Peyer's patch (tissue), 4 donors: ENCODE measurements around the gene ALKBH3. TPM values are rescaled to one million over a fixed set of nuclear protein-coding genes. Genes with fewer than 3 reads are reported as not detected.

Experiments used
- DNase-seq, 3 donors: peaks; one replicate each; pipeline ENCODE4 v3.0.0-alpha.2; 2017 to 2019
- H3K27ac ChIP-seq, 4 donors: fragments of 200-600 bp; sonication (generic); one replicate each; pipeline ENCODE4 v1.5.1; 2016 to 2019
- H3K27me3 ChIP-seq, 2 donors: fragments of 200-600 bp; sonication (generic); one replicate each; pipeline ENCODE4 v1.5.1; 2019
- H3K36me3 ChIP-seq, 3 donors: fragments of 200-600 bp; sonication (generic); one replicate each; pipeline ENCODE4 v1.5.1; 2016 to 2019
- H3K4me1 ChIP-seq, 4 donors: fragments of 200-600 bp; sonication (generic); one replicate each; pipeline ENCODE4 v1.5.1; 2016 to 2019
- H3K4me3 ChIP-seq, 4 donors: fragments of 200-600 bp; sonication (generic); 1 replicate in 3 of 4; 2 replicates in 1 of 4; pipeline ENCODE4 v1.5.1; 2016 to 2019; ENCODE audit warnings: mild to moderate bottlenecking in 1 of 4
- H3K9me3 ChIP-seq, 4 donors: fragments of 200-600 bp; sonication (generic); one replicate each; pipeline ENCODE4 v1.5.1; 2016 to 2019; ENCODE audit warnings: mild to moderate bottlenecking in 1 of 4
- POLR2A ChIP-seq, 2 donors: fragments of 450-650 bp; IDR thresholded peaks; one replicate each; pipeline ENCODE4 v1.5.1; 2017; ENCODE audit warnings: antibody characterized with exemption in 2 of 2, mild to moderate bottlenecking in 2 of 2, moderate library complexity in 2 of 2
- total RNA-seq, 4 donors: library from RNA; depleted of rRNA; stranded (reverse); fragments of >200 nt; gene quantifications; one replicate each; pipeline ENCODE4 v1.1.0, GENCODE V29; 2016
- TF ChIP-seq, protein P1 (sequence below), 6 experiments: fragments of 450-650 bp in 4 of 6; fragments of 200-600 bp in 2 of 6; sonication (generic) in 1 of 6; IDR thresholded peaks; one replicate each; pipeline ENCODE4 v1.5.1; 2017 to 2019; ENCODE audit warnings: antibody characterized with exemption in 6 of 6, mild to moderate bottlenecking in 3 of 6, moderate library complexity in 1 of 6

ALKBH3 gene
- total RNA-seq, 4 donors from 2014 or later = 24.4 to 83.3 (median 28.2) TPM

DNA sequence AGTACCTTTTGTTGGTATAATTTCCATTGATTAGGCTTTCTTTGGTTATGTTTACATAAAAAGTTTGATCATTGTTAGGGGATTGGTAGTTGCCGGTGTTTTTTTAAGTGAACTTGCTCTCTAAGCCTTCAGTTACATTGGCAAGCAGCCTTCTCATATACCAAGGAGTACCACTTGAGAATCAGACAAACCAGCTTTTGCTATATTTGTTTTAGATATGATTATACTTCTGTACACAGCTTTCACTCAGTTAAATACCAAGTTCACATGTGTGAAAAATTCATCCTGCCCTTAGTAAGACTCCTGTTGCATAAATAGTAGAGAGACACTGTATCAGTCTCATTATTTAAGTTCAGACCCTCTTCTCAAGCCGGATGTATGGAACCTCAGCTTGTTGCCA, 22.4 kb downstream of the ALKBH3 start:
- DNase-seq = no peak
- no peak overlapping the region for H3K4me3 ChIP-seq
- H3K27me3 ChIP-seq = no peaks in the 10 kb centered on the region
- H3K9me3 ChIP-seq = no peaks in the 10 kb centered on the region
- peaks cover 0 to 10% (median 0%) of the 10 kb centered on the region in 4 donors for H3K4me1 ChIP-seq
- no peak overlapping the region for H3K27ac ChIP-seq
- H3K36me3 ChIP-seq = peaks cover 0 to 53% (median 0%) of the 10 kb centered on the region in 3 donors
- TF ChIP-seq, protein P1, sequence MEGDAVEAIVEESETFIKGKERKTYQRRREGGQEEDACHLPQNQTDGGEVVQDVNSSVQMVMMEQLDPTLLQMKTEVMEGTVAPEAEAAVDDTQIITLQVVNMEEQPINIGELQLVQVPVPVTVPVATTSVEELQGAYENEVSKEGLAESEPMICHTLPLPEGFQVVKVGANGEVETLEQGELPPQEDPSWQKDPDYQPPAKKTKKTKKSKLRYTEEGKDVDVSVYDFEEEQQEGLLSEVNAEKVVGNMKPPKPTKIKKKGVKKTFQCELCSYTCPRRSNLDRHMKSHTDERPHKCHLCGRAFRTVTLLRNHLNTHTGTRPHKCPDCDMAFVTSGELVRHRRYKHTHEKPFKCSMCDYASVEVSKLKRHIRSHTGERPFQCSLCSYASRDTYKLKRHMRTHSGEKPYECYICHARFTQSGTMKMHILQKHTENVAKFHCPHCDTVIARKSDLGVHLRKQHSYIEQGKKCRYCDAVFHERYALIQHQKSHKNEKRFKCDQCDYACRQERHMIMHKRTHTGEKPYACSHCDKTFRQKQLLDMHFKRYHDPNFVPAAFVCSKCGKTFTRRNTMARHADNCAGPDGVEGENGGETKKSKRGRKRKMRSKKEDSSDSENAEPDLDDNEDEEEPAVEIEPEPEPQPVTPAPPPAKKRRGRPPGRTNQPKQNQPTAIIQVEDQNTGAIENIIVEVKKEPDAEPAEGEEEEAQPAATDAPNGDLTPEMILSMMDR (IDR thresholded peaks at IDR 0.05) = no peak
- no peak for TF ChIP-seq POLR2A (IDR thresholded peaks at IDR 0.05)

DNA sequence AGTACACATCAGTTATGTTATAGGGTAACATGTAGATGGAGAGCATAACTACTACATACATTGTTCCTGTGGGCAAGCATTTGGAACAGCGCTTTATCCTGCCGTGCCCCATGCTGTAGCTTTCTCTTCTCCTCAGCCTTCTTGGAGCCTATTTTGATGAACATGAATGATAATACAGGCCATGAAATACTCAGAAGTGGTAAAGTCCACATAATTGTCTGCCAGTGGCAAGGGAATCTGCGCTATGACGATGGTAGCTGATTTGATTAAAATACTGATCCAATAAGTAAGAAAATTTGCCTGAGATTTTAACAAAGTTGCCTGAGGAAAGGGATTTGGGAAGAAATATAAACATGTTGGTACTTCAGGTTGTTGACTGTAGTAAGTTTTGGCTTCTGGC, 23.3 kb downstream of the ALKBH3 start:
- Histone ChIP-seq H3K27me3 (no peaks in the 10 kb centered on the region), H3K9me3 (no peaks in the 10 kb centered on the region), H3K4me3 (no peak overlapping the region), H3K36me3 (peaks cover 0 to 53% (median 0%) of the 10 kb centered on the region in 3 donors), H3K4me1 (peaks cover 0 to 10% (median 0%) of the 10 kb centered on the region in 4 donors), H3K27ac (no peak overlapping the region)
- DNase-seq = no peak
- TF ChIP-seq, protein P1 (IDR thresholded peaks at IDR 0.05) = no peak
- no peak for TF ChIP-seq POLR2A (IDR thresholded peaks at IDR 0.05)

DNA sequence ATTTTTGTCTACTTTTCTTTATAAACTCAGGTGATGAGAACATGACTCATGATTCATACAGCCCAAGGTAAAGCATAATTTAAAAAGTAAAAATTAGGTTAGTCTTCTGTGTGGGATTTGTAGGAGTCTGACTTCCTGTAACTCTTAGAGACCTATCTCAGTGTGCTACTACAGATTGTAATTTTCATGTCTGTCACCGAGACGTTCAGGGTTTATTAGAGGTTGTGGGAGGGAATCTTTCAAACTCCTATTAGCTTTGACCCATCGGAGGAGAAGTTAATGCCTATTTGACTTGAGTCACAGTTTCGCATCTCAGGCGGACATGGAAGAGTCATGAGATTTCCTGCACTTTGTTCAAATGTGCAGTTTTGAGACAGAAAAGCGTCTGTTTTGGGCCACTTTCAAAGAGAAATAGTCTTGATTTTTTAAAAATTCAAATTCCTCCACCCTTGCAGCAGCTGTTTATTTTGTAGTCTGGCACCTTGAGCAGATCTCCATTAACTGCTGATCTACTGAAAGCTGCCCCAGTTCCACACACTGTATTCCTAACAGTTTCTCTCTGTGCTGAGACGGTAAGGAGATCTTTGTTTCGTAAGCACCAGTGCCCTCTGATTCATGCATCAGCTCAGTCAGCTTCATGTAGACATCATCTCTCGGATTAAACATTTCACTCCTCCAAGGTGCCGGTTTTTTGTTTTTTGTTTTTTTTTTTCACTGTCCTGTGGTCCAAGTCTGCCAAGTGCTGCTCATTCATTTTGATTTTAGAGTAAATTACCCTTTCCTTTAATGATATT, 24.3 kb downstream of the ALKBH3 start:
- no peak for TF ChIP-seq POLR2A (IDR thresholded peaks at IDR 0.05)
- TF ChIP-seq, protein P1 (IDR thresholded peaks at IDR 0.05) = no peak
- Histone ChIP-seq H3K4me1 (peaks cover 0 to 10% (median 0%) of the 10 kb centered on the region in 4 donors), H3K9me3 (no peaks in the 10 kb centered on the region), H3K27ac (peak overlapping the region in 2 of 4 donors; percentile 28 to 60), H3K4me3 (no peak overlapping the region), H3K27me3 (no peaks in the 10 kb centered on the region), H3K36me3 (peaks cover 0 to 55% (median 0%) of the 10 kb centered on the region in 3 donors)
- DNase-seq = no peak

DNA sequence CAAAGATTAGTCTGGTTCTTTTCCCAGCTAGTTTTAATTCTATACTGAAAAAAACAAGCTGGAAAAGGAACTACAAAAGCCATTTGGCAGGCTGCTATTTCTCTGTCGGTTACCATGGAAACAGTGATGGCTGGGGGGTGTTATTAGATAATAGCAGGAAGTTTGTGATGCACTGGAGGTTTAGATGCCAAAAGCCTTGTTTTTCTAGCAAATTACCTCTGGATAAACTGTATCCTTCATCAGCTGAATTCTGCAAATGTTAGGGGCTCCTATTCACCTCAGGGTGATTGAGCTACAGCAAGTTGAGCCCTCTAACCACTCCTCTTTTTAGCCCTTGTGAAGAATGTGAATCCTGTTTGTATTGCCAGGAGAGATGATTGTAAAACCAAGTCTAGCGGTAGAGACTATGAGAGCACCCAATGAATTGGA, 25.2 kb downstream of the ALKBH3 start:
- Histone ChIP-seq H3K4me3 (no peak overlapping the region), H3K36me3 (peaks cover 0 to 54% (median 0%) of the 10 kb centered on the region in 3 donors), H3K4me1 (peaks cover 0 to 10% (median 0%) of the 10 kb centered on the region in 4 donors), H3K9me3 (no peaks in the 10 kb centered on the region), H3K27me3 (no peaks in the 10 kb centered on the region), H3K27ac (peak overlapping the region in 1 of 4 donors; percentile 60)
- DNase-seq = no peak
- TF ChIP-seq, protein P1 (IDR thresholded peaks at IDR 0.05) = no peak
- no peak for TF ChIP-seq POLR2A (IDR thresholded peaks at IDR 0.05)

DNA sequence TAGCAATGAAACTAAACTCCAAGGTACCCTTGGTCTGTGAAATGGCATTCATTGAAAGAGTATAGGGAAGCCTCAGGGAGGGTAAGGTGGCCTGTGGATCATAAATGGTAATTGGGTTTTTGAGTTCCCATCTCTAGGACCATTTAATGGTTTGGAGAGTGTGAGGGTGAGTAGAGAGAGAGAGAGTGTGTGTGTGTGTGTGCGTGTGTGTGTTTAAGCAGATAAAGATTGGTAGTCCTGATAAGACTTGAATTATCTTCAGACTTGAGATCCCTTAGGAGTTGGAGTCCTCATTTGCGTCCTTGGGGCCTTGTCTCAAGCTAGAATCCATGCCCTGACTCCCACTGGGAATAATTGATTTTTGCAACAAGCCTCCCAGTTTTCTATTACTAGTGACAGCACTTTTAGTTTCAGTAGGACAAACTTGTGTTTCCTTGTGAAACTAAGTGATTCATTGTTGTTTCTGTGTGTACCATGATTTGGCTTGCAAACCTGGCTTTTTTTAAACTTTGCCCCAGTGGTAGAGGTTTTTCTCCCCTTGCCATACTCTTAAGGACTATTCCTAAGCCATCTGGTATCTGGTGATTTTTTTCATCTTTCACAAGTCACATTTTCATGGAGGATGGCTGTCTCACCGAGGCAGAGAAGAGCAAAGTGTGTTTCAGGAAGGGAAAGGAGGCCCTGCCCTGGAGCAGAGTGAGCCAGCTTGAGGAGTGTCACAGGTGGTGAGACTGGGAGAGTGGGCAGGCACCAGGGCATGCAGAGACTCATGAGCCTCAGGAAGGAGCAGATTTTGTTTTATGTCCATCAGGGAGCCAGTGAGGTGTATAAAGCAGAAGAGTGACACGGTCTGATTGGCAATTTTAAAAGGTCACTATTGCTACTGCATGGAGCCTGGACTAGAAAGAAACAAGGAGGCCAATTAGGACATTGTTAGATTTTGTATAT, 26.7 kb downstream of the ALKBH3 start:
- no peak for TF ChIP-seq POLR2A (IDR thresholded peaks at IDR 0.05)
- TF ChIP-seq, protein P1 (IDR thresholded peaks at IDR 0.05) = no peak
- Histone ChIP-seq H3K27ac (no peak overlapping the region), H3K9me3 (no peaks in the 10 kb centered on the region), H3K27me3 (no peaks in the 10 kb centered on the region), H3K4me1 (peaks cover 0 to 10% (median 0%) of the 10 kb centered on the region in 4 donors), H3K4me3 (no peak overlapping the region), H3K36me3 (peaks cover 0 to 48% (median 0%) of the 10 kb centered on the region in 3 donors)
- no peak for DNase-seq
